ENCODE measurements around the gene C1orf74.

C1orf74 gene

DNA sequence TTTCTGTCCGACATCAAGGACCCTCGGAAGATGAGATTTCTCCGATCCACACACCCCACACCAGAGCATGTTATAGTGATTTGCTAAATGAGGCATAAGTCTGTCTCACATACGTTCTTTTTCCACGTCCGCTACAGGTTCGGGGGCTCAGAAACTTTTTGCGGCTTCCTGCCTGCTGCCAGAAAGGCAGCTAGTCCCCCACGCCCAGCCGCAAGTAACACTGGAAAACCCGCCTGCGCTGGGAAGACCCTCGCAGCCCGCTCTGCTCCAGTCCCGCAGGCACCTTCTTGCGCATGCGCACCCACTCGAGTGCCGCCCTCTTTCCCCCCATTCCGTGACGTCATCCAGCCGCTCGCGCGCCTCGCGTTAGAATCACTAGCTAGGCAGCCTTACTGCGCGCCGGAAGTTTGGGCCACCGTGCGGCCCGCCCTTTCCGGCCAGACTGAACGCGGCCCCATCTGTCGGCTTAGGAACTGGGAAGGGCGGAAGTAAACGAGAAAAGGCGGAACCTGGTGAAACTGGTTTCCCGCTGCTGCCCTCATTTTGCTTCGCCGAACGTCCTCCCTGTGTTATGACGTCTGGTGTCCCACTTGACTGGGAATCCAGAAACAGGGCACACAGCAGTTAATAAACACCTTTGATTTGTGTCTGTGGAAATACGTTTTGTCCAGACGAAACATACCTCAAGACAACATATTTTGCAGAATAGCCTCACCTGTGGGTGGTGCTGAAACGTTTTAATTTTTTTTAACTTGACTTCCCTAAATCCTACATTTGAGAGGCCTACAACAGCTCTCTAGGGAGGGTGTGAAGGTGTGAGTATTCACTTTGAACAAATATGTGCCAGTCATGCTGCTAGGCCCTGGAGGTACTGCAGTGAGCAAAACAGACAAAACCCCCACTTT, at the start of gene C1orf74:
TSS of gene C1orf74 (minus strand) at position 295 of the 905 bp plus-strand sequence. CDS start 925 bp downstream, outside the sequence.
- Histone ChIP-seq H3K36me3 (replicated peaks) (no peaks in the 10 kb centered on the region; the same call in 1 of the 2 replicates), H3K4me1 (peaks cover 8% of the 10 kb centered on the region), H3K9me3 (peaks cover 5% of the 10 kb centered on the region; the same call in 1 of the 2 replicates), H3K27me3 (ENCODE audit: low read depth) (no peaks in the 10 kb centered on the region), H3K4me3 (peak within 1 kb of the TSS; percentile 61)
- peak; percentile 89 to 98 for DNase-seq (ENCODE audit: low spot score in 2 of 2)
- in situ Hi-C loops (cut with MboI; ENCODE audit: low sequenced_read_pairs), result no loop called here

DNA sequence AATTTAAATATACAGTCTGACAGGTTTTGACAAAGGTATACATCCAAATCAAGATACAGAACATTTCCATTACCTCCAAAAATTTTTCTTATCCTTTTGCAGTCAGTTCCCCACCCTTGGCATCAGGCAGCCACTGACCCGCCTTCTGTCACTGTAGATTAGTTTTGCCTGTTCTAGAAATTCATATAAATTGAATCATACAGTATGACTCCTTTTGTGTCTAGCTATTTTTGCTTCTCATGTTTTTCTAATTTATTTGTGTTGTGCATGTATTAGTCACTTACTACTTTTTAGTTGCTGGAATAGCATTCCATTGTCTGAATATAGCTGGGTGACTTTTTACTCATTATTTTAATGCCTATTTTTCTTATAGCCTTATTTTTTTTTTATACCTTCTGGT, 47.3 kb upstream of the C1orf74 start:
- H3K36me3 ChIP-seq (replicated peaks), result peaks cover 57% of the 10 kb centered on the region

DNA sequence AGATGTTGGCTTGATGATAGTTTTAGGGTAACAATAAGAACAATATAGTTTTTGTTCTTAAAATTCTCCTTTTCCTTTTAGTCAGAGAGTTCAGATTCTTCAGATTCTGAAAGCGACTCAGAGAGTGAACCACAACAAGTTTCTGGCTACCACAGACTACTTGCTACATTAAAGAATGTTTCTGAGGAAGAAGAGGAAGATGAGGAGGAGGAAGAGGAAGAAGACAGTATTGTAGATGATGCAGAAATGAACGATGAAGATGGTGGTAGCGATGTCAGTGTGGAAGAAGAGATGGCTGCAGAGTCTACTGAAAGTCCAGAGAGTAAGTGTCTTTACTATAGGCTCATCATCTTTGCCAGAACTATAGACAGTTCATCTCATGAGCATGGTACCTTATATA, 46.4 kb upstream of the C1orf74 start:
- Histone ChIP-seq H3K4me3 (no peak overlapping the region), H3K9me3 (no peaks in the 10 kb centered on the region), H3K36me3 (replicated peaks) (peaks cover 48% of the 10 kb centered on the region), H3K27me3 (ENCODE audit: low read depth) (no peaks in the 10 kb centered on the region), H3K4me1 (peaks cover 8% of the 10 kb centered on the region)
- no peak for DNase-seq (ENCODE audit: low spot score in 2 of 2)
- in situ Hi-C loops (cut with MboI; ENCODE audit: low sequenced_read_pairs), result no loop called here

More for the DNA sequence above, 47.3 kb upstream of the C1orf74 start:
- Histone ChIP-seq H3K4me3 (no peak overlapping the region), H3K9me3 (no peaks in the 10 kb centered on the region), H3K4me1 (peaks cover 8% of the 10 kb centered on the region), H3K27me3 (ENCODE audit: low read depth) (no peaks in the 10 kb centered on the region)
- DNase-seq (ENCODE audit: low spot score in 2 of 2), result no peak
- in situ Hi-C loops (cut with MboI; ENCODE audit: low sequenced_read_pairs), result no loop called here

DNA sequence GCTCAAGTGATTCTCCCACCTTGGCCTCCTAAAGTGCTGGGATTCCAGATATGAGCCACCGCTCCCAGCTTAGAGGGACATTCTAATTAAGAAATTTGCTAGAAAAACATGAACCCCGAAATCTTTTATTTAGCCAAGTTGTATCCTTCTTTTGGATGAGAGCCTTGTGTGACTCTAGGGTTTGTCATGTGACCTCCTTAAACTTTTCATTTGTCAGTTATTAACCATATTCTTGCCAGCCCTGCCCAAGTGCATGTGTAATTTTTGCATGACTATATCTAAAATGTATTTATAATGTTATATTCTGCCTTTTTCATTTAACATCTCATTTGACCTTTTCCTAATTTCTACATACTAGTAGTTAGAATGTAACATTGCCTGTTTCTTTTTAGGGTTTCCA, 45.4 kb upstream of the C1orf74 start:
- H3K27me3 ChIP-seq (ENCODE audit: low read depth), result no peaks in the 10 kb centered on the region
- in situ Hi-C loops (cut with MboI; ENCODE audit: low sequenced_read_pairs), result no loop called here
- H3K4me1 ChIP-seq, result peaks cover 8% of the 10 kb centered on the region
- H3K36me3 ChIP-seq (replicated peaks), result peaks cover 38% of the 10 kb centered on the region
- DNase-seq (ENCODE audit: low spot score in 2 of 2), result no peak
- H3K4me3 ChIP-seq, result no peak overlapping the region
- H3K9me3 ChIP-seq, result no peaks in the 10 kb centered on the region

DNA sequence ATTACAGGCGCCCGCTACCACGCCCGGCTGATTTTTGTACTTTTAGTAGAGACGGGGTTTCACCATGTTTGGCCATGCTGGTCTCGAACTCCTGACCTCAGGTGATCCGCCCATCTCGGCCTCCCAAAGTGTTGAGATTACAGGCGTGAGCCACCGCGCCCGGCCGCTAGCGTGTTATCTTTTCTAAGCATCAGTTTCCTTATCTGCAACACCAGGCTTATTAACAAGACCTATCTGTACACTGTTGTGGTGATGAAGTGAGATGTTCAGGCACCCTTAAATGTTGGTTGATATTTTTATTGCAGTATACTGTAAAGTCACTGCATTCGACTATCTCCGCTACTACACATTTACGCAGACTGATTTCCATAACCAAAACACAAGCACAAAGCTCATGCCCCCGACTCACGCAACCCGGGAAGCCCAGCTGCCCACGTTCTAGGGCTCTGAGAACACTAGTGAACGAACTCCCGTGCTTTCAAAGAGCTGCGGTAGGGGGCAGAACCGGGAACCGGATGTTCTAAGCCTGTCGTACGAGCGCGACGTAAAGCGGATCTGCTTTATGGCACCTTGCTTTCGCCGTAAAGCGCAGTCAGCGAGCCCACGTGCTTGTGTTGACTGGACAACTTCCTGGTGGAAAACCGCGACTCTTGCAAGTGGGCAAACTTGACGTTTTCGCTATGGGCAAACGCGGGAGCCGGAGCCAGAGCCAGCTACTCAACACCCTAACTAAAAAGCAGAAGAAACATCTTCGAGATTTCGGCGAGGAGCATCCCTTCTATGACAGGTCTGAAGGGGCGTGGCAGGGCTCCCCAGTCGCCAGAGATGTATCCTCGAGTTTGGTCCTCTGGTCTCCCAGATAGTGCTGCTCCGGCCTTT, 43.3 kb upstream of the C1orf74 start, which contains the start of gene UTP25:
TSS of gene UTP25 (plus strand) at position 589 of the 879 bp plus-strand sequence. CDS start at position 681, 92 bp downstream.
- Histone ChIP-seq H3K4me1 (peaks cover 8% of the 10 kb centered on the region), H3K36me3 (replicated peaks) (peaks cover 17% of the 10 kb centered on the region), H3K4me3 (peak within 1 kb of the TSS; percentile 64), H3K27me3 (ENCODE audit: low read depth) (no peaks in the 10 kb centered on the region), H3K9me3 (no peaks in the 10 kb centered on the region)
- in situ Hi-C loops (cut with MboI; ENCODE audit: low sequenced_read_pairs), result no loop called here
- peak; percentile 87 to 93 for DNase-seq (ENCODE audit: low spot score in 2 of 2)

DNA sequence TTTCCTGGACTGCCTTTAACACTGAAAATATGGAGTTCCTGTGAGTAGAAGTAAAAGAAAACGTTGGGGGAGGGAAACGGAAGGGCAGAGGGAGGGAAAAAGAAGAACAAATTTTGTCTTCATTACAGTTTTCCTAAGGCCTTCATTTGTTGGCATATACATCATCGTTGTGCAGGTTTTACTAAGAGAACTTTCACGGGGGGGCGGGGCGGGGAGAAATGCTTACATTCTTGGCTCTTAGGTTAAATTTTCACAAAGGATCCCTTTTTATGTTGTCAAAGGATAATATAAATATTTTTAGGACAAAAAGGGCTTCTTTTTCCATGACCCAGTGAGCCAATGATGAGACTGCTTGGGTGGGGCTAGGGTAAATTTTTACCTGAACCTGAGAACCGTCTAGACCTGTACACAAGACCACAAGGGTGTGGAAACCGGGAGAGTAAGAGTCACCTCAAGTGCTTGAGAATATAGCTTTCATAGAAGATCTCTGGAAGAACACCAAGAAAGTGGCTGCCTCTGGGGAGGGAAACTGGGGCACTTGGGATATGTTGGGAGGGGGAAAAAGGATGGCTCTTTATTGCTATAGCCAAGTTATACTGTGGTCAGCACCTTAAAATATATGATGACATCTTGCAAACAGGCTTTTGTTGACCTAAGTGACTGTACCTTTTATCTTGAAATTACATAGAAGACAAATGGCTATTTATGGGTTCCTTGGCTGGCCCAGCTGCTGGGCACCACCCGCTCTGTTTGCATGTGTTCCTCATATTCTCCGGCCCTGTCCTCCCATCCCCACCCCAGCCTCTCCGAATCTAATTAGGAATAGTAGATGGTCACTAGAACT, 41.5 kb upstream of the C1orf74 start:
- 0 out of 2 replicates have a peak, but pooled peaks cover 3% of the 10 kb centered on the region for H3K27me3 ChIP-seq (ENCODE audit: low read depth)
- H3K9me3 ChIP-seq, result no peaks in the 10 kb centered on the region
- no peak for DNase-seq (ENCODE audit: low spot score in 2 of 2)
- in situ Hi-C loops (cut with MboI; ENCODE audit: low sequenced_read_pairs), result no loop called here
- no peak overlapping the region for H3K4me3 ChIP-seq
- peaks cover 8% of the 10 kb centered on the region for H3K4me1 ChIP-seq
- peaks cover 4% of the 10 kb centered on the region for H3K36me3 ChIP-seq (replicated peaks)

DNA sequence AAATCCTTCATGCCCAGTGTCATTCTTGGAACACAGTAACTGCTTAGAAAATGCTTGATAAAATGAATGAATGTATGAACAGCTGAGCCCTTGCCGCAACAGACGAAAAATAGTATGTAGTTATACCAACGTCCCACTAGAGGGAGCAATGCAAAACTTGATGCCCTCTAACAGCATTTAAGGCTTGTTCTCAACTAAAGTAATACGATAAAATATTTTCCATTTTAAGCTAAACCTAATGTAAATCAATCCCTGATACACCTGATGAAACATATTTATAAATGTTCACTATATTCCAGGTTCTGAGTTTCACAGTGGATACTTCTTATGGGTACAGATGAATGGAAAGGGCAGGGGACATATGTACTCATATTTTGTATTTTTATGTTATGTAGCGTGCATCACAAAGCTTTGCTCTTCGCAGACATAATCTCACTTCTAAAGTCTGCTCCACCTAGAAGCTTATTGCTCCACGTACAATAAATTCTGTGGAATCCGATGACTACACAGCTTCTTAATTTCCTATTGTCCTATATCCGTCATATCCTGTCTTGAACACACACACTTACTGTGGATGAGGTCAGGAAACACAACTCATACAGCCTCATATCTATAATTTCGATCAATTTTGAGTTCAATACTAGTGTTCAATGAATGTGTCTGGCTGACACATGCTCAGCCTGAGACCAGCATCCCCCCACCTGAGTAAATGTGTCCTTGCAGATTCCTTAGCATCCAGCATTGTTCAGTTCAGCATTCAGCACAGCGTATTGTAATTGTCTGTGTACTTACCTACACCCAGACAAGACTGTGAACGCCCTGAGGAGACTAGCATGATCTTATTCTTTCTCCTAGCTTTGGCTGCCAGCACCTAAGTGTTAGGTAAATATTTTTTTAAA, 39.0 kb upstream of the C1orf74 start:
- in situ Hi-C loops (cut with MboI; ENCODE audit: low sequenced_read_pairs), result no loop called here
- Histone ChIP-seq H3K4me1 (no peaks in the 10 kb centered on the region), H3K36me3 (replicated peaks) (no peaks in the 10 kb centered on the region), H3K9me3 (no peaks in the 10 kb centered on the region), H3K27me3 (ENCODE audit: low read depth) (peaks cover 8% of the 10 kb centered on the region; the same call in 1 of the 2 replicates), H3K4me3 (no peak overlapping the region)
- peak in 1 of 2 experiments; percentile 38 for DNase-seq (ENCODE audit: low spot score in 2 of 2)

DNA sequence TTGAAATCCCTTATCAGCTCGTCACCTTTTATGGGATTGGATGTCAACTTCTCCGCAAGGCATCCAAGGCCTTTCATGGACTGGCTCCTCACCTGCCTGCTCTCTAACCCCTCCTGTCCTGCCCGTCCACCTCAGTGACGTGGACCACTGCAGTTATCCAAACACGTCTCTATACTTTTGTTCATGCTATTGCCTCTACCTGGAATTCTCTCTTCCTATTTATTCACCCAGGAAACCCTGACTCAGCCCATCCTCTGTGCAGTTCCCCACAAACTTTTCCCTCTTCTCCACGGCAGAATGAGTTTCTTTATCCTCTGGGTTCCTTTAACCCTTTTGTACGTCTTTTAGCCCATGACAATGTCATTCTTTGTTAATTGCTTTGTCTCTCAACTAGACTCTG, 38.3 kb upstream of the C1orf74 start:
- Histone ChIP-seq H3K9me3 (no peaks in the 10 kb centered on the region), H3K36me3 (replicated peaks) (no peaks in the 10 kb centered on the region), H3K4me1 (no peaks in the 10 kb centered on the region), H3K27me3 (ENCODE audit: low read depth) (peaks cover 8% of the 10 kb centered on the region; the same call in 1 of the 2 replicates), H3K4me3 (no peak overlapping the region)
- no peak for DNase-seq (ENCODE audit: low spot score in 2 of 2)
- in situ Hi-C loops (cut with MboI; ENCODE audit: low sequenced_read_pairs), result no loop called here

DNA sequence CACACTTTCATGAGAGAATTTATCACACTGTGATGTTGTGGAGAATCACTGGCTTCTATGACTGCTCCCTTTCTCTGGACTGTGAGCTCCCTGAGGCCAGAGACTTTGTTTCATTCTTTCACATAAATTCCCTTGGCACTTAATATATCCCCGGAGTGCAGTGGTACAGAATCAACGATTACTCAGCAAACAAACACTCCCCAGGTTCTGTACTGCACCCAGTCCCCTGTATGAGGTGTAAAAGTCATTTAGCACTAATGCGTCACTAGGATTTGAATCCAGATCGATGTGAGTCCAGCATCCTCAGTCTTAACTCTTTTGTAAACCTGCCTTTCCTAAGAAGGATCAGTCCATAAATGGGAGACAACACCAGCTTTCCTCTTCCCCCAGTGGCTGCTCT, 36.6 kb upstream of the C1orf74 start:
- Histone ChIP-seq H3K36me3 (replicated peaks) (no peaks in the 10 kb centered on the region), H3K4me1 (no peaks in the 10 kb centered on the region), H3K9me3 (no peaks in the 10 kb centered on the region), H3K4me3 (no peak overlapping the region), H3K27me3 (ENCODE audit: low read depth) (peaks cover 10% of the 10 kb centered on the region; the same call in 1 of the 2 replicates)
- in situ Hi-C loops (cut with MboI; ENCODE audit: low sequenced_read_pairs), result no loop called here
- DNase-seq (ENCODE audit: low spot score in 2 of 2), result no peak

DNA sequence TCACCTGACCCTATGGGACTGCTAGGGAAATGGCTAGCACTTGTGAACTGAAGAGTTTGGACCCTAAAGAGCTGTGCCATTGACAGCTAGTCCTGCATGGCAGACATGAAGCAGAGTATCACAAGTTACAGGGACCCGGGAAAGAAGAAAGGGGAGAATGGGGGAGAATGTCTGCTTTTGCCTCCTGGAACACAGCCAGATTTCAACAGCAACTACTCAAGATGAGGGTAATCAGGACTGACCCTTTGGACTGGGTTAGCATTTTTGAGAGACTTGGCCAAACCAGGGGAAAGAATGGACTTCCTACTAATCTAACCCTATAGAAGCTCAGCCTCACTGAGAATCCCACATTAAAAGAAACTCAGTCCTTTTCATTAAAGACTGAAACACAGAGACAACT, 34.7 kb upstream of the C1orf74 start:
- no peaks in the 10 kb centered on the region for H3K36me3 ChIP-seq (replicated peaks)
- no peaks in the 10 kb centered on the region for H3K9me3 ChIP-seq
- no peaks in the 10 kb centered on the region for H3K4me1 ChIP-seq
- DNase-seq (ENCODE audit: low spot score in 2 of 2), result no peak
- peaks cover 13% of the 10 kb centered on the region; the same call in 1 of the 2 replicates for H3K27me3 ChIP-seq (ENCODE audit: low read depth)
- in situ Hi-C loops (cut with MboI; ENCODE audit: low sequenced_read_pairs), result no loop called here
- no peak overlapping the region for H3K4me3 ChIP-seq

DNA sequence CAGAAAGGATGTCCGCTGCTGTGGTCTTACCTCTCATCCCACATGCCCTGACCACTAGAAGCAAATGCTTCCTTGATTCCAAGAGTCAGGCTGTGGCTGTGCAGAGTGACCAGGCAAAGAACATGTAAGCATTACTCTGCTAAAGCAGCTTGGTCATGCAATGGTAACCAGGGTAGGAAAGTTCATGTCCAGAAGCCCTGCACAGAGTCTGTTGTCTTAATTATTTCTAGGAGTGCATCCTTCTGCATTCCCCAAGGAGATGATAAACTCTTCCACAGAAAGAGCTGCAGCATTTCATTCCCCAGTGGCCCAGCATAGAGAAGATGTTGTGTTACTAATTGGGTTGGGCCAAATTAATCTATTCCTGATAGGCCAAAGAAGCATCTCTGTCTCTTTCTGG, 33.3 kb upstream of the C1orf74 start:
- Histone ChIP-seq H3K9me3 (no peaks in the 10 kb centered on the region), H3K36me3 (replicated peaks) (no peaks in the 10 kb centered on the region), H3K4me3 (no peak overlapping the region), H3K4me1 (no peaks in the 10 kb centered on the region), H3K27me3 (ENCODE audit: low read depth) (peaks cover 13% of the 10 kb centered on the region; the same call in 1 of the 2 replicates)
- in situ Hi-C loops (cut with MboI; ENCODE audit: low sequenced_read_pairs), result no loop called here
- no peak for DNase-seq (ENCODE audit: low spot score in 2 of 2)

DNA sequence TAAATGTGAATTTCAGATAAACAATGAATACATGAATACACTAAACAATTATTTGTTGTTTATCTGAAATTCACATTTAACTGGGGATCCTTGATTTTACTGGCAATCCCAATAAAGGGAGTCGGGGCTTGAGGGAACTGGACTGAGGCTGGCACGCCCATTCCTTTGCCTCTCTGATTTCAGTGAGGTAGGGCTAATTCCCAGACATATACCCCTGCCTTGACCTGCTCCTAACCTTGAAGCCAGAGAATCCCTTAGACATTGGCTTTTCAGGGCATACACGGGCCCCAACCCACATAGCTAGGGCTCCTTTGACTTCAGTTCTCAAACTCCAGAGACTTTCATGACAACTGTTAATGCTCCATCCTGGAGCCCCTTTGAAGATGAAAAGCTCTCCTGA, 32.6 kb upstream of the C1orf74 start:
- peaks cover 10% of the 10 kb centered on the region; the same call in 1 of the 2 replicates for H3K27me3 ChIP-seq (ENCODE audit: low read depth)
- H3K9me3 ChIP-seq, result no peaks in the 10 kb centered on the region
- H3K4me3 ChIP-seq, result no peak overlapping the region
- no peak for DNase-seq (ENCODE audit: low spot score in 2 of 2)
- H3K36me3 ChIP-seq (replicated peaks), result no peaks in the 10 kb centered on the region
- no peaks in the 10 kb centered on the region for H3K4me1 ChIP-seq
- in situ Hi-C loops (cut with MboI; ENCODE audit: low sequenced_read_pairs), result no loop called here

Data from HAP-1 (cell line).